GM19239 (cell line): ENCODE results near the gene UBE3B.

Source experiments
- DNase-seq: peaks from one replicate; pipeline ENCODE4 v3.0.0; 2011; ENCODE audit warnings: low spot score; ENCODE audit not compliant: insufficient read length
- FAIRE-seq: peaks from 2 replicates; lab custom pipeline; 2011; peaks lifted over from hg19 to GRCh38; lab: Jason Lieb, UNC

UBE3B gene

DNA sequence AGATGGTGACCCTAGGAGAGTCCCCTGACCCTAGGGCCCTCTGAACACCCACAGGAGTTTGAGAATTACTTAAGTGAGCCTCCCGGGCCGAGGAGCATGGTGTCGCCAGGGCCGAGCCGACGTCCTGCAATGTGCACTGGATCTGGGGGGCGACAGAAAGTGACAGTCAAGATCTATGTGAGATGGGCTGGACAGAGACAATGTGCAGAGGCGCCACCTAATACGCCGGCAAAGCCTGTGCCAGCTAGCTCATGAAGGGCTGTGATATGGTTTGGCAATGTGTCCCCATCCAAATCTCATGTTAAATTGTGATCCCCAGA is 84.2 kb downstream of the UBE3B start:
- no peak for DNase-seq
- FAIRE-seq = no peak

DNA sequence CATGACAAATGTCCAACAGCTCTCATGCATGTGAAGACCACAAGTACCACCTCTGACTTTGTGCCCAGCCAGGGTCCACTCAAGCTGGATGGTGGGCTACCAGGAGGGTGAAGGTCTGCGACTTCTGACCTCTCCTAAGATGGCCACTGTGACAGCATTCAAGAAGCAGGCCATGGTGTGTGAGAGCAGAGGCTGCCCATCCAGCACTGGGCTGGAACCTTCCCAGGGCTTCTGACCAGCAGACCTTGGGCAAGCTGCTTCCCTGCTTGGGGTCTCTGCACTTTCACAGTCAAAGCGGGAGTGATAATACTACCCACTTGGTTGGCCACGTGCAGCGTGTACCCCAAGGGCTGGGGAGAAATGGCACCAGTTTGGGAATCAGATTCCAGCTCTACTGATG is 85.4 kb downstream of the UBE3B start:
- no peak for FAIRE-seq

GRCh38 chr12:109563291-109564284 is 86.2 kb downstream of the UBE3B start:
- FAIRE-seq (no peak), DNase-seq (no peak)

More for the DNA sequence above, 85.4 kb downstream of the UBE3B start:
- DNase-seq = no peak

DNA sequence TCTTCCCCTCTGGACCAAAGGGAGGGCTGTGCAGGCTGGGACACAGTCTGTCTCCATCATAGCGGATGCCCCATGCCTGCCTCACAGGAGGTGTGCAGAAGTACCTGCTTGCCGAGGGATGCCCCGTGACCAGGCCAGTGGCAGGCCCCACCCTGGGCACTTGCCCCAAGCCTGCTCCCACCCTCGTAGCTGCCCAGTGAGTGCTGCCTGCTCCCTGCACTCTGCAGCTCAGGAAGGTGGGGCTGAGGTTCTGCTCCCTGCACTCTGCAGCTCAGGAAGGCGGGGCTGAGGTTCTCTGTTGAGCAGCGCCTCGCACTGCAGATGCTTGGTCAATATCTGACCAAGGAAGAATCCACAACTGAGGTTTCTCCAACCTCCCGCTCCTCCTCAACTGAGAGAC is 89.0 kb downstream of the UBE3B start:
- DNase-seq (no peak), FAIRE-seq (no peak)

DNA sequence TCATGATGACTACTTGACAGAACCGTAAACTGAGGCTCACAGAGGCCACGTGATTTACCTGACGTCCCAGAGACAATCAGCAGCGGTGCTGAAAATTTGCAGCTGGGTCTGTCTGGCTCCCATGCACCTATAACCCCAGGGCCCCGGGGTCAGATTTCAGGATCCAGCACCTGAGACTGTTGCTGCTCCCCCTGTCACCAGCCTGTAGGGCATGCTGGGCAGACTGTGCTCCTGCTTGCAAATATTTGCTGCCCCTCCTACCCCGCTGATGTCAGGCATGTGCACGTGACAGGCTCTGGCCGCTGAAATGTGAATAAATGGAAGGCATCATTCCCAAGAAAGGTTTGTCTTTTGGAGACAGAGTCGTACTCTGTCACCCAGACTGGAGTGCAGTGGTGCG is 89.9 kb downstream of the UBE3B start:
- DNase-seq (no peak), FAIRE-seq (no peak)

DNA sequence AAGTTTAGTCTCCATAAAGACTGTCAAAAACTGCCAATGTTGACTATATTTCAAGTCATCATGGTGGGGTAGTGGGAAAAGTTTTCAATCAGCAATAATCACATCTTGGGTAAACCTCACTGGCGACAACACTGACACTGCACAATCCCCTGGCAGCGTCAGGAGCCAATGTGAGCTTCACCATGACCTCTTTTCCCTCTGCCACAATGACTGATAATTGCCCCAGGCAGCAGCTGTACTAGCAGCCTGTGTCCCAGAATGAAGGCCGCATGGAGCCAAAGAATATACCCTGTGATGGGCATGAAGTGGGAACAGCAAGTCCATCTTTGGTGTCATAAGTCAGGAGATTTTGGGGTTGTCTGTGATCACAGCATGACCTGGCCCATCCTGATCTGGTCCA is 90.5 kb downstream of the UBE3B start:
- DNase-seq (no peak), FAIRE-seq (no peak)

DNA sequence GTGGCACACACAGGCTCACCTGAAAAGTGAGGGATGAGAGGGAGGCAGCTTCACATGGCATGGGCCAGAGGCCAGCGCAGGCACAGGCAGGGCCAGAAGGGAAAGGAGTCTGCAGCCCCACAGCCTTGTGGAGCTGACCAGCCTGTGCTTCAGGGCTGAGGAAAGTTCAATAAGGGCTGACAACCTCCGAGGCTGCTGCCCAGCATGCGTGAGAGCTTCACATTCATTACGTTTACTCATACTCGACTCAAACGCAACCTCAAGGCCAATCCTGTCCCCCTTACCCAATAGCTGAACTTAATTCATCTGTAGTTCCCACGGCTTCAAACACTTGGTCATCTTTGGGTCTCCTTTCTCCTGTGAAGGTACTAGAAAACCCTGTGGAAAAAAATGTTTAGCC is 91.1 kb downstream of the UBE3B start:
- FAIRE-seq (no peak), DNase-seq (no peak)

DNA sequence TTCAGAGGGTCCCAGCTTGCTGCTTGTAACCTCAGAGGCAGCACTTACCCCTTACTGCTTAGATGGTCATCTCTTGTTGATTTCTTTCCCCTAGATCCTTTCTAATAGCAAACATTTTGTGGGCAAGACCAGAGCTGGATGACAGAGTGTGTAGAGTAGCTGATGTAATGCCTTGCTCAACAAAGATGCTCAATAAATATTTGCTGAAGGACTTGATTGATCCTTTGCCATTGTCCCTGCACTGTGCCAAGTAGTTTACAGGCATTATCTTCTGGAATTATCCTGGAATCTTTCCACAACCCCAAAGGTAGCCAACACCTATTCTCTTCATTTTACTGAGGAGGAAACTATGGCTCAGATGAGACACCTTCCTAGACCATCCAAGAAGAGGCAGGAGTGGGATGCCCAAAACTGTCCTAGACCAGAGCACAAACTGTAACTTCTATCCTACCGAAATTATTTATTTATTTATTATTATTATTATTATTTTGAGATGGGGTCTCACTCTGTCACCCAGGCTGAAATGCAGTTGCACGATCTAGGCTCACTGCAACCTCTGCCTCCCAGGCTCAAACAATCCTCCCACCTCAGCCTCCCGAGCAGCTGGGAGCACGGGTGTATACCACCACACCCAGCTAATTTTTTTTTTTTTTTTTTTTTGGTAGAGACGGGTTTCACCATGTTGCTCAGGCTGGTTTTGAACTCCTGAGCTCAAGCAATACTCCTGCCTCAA is 94.5 kb downstream of the UBE3B start:
- no peak for FAIRE-seq

DNA sequence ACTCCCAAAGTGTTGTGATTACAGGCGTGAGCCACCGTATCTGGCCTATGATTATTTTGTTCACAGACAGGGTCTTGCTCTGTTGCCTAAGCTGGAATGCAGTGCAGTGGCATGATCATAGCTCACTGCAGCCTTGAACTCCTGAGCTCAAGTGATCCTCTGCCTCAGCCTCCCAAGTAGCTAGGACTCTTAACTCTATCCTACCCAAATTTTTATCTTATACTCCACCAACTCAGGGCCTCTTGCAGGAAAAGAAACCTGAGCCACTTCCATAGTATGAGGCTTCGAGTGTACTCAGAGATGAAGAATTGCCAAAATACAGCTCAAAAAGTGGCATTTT is 95.0 kb downstream of the UBE3B start:
- no peak for FAIRE-seq
- DNase-seq = no peak

More for the DNA sequence above, 94.5 kb downstream of the UBE3B start:
- no peak for DNase-seq

DNA sequence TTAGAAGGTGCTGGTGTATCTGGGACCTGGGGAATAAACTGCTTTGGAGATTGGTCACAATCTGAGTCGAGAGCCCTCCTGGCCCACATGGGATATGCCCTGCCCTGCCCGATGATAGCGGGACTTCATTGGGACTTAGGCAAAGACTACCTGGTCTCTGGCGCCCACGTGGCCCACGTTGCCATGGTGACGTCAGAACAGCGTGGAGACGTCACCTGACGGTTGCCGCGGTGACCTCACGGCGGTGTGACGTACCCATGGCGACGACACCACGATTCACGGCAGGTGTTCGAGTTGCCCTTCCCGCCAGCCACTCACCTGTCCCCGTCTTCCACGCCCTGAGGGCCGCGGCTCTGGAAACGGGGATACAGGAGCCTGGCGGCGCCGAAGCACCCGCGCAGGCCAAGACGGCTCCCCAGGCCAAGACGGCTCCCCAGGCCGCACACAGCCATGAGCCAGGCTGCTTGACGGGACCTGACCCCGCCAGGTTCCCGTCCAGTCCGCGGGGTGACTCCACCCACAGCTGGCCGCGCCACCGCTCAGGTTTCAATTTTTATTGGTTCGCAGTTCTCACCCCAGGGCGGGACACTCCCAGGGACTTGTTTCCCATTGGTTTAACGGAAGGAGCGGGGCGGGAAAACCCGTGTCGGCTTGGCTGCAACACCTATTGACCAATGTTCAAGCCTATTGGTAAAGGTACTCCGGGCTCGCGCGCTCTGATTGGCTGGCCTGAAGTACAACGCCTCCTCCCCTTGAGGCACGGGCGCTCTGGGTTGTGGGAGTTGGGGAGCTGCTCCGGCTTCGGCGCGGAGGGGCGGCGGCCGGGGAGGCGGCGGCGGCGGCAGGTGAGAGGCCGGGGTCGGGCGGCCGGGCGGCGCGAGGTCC is 95.8 kb downstream of the UBE3B start, which contains the start of the genes MMAB and MVK:
Gene MMAB, minus strand, starts transcription at position 476 of the 885 bp plus-strand sequence. Its CDS starts 24 bp downstream, at position 452.
Gene MVK, plus strand, starts transcription at position 766 of the 885 bp plus-strand sequence. CDS start 1,029 bp downstream, outside the sequence.
- DNase-seq (peak; percentile 99), FAIRE-seq (peak; percentile 85)

DNA sequence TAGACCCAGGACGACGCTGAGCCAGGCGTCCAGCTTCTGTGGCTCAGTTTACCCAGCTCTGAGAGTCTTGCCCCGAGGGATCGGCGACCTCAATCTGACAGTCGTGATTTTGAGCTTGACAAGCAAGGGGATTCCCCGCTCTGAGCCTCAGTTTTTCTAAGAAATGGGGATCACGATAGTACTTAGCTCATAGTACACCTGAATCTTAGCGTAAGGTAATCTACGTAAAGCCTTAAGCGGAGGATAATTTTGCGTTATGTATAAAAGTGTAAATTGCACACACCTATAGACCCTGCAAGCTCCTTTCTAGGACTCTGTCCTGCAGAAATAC is 96.4 kb downstream of the UBE3B start:
- FAIRE-seq = no peak

DNA sequence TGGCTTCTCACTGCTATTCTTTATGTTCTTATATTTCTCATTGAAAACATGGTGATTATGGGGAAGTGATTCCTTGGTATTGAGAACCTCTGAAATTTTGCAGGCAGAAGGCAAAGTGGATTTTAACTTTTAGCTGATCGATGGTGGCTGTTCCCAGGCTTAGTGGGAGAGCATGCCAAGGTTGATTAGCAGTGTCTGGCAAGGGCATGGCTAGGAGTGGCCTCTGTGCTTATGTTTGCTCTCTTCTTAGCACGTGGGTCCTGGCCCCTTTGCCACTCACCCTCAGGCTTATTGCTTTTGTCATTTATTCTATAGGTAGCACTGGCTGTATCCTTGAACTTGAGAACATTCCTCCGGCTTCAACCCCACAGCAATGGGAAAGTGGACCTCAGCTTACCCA is 98.2 kb downstream of the UBE3B start:
- FAIRE-seq (no peak), DNase-seq (no peak)

More for the DNA sequence above, 96.4 kb downstream of the UBE3B start:
- no peak for DNase-seq

DNA sequence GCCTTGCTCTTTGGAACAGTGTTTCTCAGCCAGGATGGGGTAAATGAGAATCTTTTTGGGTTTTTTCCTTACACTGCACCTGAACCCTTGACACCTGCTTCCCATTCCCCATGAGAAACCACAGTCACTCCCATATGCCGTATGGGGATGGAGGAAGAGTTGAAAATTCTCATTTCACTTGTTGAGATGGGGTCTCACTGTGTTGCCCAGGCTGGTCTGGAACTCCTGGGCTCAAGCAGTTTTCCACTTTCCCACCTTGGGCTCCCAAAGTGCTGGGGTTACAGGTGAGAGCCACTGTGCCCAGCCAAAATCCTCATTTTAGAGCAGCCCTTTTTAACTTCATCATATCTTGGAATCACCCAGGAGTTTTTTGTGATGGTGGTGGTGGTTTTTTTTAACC is 99.9 kb downstream of the UBE3B start:
- no peak for FAIRE-seq

GRCh38 chr12:109578330-109578927 is 101.0 kb downstream of the UBE3B start:
- no peak for FAIRE-seq
- DNase-seq = no peak

More for the DNA sequence above, 99.9 kb downstream of the UBE3B start:
- DNase-seq = no peak

GRCh38 chr12:109579639-109580038 is 102.2 kb downstream of the UBE3B start:
- no peak for FAIRE-seq

GRCh38 chr12:109580272-109580671 is 102.8 kb downstream of the UBE3B start:
- DNase-seq (no peak), FAIRE-seq (no peak)

More at GRCh38 chr12:109579639-109580038, 102.2 kb downstream of the UBE3B start:
- DNase-seq = no peak

GRCh38 chr12:109580684-109581333 is 103.4 kb downstream of the UBE3B start:
- no peak for FAIRE-seq
- DNase-seq = no peak

DNA sequence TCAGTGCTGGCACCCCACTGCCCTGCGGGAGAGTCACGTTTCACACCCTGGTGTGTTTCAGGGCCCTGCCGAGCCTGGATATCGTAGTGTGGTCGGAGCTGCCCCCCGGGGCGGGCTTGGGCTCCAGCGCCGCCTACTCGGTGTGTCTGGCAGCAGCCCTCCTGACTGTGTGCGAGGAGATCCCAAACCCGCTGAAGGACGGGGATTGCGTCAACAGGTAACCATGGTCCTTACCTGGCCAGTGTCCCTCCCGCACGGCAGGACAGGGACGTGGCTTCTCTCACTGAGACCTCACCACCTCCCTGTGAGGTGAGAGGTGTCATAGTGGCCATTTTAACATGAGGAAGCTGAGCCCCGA is 103.9 kb downstream of the UBE3B start:
- no peak for FAIRE-seq

DNA sequence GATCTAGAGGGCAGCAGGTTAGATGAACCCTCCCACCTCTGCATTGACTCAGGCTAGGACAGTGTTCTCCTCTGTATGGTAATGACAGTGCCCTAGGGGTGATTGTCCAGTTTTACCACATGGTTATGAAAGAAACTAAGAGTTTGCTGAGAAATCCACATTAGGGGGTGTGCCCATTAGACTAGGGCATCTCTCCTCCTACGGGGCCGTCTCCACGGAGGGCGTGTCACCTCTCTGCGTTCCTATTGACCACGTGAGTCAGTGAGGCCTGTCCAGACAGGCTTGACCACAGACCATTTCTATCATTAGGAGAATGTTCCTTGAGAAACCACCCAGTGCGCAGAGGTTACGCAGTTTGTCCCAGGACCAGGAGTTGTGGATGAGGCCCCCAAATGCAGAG is 104.4 kb downstream of the UBE3B start:
- no peak for DNase-seq

More for the DNA sequence above, 103.9 kb downstream of the UBE3B start:
- no peak for DNase-seq

More for the DNA sequence above, 104.4 kb downstream of the UBE3B start:
- no peak for FAIRE-seq
